HG03571 (cell line): ENCODE results near the gene TBX3.

Source experiments
- ATAC-seq: cut with Tn5 transposase; IDR thresholded peaks from one replicate; pipeline ENCODE4 v1.9.1; 2021; ENCODE audit not compliant: unreplicated experiment

Gene TBX3

DNA sequence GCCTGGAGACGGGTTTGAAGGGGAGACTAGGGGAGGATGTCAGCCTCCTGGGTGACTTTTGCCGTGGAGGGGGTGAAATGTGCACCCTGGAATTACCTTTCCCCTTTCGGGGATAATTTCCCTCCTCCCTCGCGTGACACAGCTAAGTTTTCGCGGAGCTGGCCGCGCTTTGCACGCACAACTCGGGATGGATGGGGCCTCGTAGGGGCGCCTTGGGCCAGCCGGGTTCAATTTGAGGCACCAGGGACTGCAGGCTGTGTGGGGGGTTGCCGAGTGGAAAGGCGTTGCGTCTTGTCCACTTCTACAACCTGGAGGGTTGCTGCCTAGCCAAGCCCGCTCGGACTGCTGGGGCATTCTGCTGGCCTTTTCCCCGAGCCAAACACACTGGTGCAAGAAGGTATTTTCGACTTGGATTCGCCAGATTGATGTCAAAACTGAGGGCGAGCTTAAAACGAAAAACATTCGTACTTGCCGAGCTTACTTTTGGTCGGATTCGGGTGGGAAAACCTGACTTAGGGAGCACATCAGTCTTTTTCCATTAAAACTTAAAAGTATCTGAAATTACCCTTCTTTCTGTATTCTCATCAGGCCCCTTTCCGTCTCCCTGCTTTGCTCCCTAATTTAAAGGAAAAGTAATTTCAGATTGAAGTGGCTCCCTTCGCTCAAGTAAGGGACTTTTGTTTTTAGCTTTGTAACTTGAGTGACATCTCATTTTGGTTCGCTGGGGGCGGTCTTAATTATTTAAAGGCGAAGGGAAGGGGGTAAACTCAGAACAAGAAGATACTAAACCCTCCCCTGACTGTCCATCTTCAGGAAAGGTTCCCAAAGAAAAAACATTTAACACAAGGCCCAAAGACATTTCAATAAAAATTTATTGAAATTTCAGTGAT is 14.3 kb downstream of the TBX3 start:
- no peak for ATAC-seq

DNA sequence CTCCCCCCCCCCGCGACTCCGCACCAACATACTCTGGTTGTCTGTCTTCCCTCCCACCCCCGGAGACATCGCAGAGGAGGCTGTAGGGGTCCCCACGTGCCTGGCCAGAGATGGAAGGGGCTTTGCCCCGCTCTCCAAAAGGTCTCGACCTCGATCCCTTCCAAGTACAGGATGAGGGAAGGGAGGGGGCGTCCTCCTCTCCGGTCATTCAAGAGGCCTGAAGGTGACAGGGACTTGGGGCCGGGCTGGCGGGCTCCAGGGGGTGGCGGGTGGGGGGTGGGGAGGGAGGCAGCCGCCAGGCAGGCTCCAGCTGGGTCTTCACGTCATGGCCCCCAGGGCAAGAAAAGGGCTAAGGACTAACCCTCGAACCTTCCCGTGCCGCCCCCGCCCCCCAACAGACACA is 15.1 kb downstream of the TBX3 start:
- no peak for ATAC-seq

- ATAC-seq: no peak
These were observed 15.7 kb downstream of the TBX3 start for GRCh38 chr12:114668151-114668885.

- ATAC-seq: no peak
These were observed 16.3 kb downstream of the TBX3 start for GRCh38 chr12:114667669-114668150.

DNA sequence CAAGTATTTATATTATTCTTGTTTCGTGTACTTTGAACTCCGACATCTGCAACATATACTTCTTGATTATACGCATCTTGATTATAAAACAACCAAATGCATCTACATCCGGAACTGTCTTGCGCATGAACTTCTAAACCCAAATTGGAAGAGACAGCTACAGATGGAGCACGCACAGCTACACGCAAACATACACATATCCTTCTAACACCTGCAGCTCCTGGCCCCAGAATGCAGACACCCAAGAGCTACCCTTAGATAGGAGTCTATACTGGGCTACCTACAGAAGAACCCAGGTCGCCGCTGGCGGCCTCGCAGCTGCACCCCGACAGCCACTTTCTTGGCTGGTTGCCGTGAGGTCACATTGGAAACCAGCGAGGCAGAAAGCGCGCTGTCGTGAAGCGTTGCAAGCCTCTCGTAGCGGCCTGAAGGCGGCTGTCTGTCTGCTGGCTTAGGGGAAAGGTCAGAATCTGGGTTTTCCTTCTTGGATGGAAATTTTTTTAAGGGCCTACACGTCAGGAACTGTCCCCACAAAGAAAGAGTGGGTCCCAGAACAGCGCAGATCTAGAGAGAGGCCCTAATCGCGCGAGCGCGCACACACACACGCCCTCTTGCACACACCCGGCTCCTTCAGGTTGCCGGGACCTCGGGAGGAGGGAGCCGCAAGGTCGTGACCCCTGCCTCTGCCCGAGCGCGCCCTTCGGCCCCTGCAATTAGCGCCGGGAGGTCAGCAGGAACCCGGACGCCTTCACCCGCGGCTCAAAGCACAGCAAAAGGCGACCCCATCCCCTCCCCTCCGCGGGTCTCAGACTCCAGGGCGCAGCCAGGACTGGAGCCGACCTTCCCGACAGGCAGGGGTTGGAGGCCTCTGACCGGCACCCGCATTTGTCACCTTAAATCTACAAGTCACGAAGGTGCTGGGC is 17.0 kb downstream of the TBX3 start:
- no peak for ATAC-seq

- no peak for ATAC-seq
These were observed 18.3 kb downstream of the TBX3 start for GRCh38 chr12:114665411-114666260.

DNA sequence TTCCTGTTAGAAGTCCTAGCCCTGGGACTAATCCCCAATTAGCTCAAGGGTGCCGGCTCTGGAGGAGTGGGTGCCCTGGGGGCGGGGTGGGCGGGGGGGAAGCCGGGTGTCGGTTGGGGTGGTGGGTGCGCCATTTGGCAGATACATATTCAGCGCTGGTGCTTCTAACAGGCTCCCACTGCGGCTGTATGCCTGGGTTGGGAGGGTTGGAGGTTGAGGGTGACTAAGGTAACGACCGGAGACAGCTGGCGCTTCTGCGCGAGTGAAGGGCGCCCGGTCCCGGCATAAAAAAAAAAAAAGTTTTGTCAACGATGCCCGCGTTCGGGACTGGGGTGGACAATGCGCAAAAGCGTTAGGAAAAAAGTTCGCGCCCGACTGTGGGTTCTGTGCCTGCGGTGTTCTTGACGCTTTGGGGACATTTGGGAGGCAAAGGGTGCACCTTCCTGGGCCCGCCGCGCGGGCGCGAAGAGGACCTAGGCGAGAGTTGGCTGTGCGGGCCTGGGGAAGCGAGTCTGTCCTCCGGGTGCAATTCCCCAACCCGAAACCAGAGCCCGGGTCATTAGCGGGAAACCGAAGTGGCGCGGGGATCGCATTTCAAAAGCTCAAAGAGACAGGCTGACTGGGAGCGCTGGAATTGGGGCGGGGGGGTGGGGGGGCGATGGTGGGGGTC is 19.2 kb downstream of the TBX3 start:
- ATAC-seq: no peak

DNA sequence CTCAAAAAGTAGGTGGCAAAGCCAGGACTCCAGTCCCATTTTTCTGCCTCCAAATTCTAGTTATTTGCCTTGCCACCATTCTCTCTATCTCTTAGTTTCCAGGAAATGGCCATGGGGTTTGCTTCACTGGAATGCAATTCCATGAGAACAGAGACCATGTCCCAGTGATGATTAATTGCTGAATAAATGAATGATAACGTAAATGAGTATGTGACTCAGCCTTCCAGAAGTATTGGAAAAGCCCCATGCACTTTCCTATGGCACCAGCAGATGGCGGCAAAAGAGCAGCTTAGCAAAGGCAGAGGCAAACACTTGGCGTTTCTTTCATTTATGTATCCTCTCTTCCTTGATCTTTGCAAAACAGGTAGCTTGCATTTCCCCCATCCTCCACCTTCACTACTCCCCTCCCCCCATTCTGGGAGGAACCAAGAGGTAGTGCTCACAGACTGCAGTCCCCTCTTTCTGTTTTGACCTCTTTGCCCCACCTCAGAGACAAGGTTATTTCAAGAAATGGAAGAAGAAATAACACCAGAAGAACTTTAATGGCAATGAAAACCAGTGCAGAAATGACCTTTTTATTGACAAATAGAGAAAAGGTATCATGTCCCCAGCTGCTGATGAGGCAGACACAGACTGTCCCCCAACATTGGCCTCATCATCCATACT is 21.3 kb downstream of the TBX3 start:
- no peak for ATAC-seq

DNA sequence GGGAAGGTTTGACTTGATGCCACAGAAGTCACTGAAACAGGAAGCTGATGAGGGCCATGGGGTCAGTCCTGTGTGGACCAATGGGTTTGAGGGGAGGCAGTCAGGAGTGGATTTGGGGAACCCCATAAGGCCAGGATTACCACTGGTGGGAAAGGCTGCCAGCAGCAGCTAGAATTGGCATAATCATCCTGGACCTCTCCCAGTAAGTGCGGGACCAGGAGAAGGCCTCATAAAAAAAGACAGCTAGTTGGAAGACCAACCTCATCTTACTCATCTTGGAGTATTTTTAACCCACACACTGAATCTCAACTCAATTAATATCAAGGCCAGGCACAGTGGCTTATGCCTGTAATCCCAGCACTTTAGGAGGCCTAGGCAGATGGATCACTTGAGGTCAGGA is 22.7 kb downstream of the TBX3 start:
- no peak for ATAC-seq

GRCh38 chr12:114659084-114659483 is 24.9 kb downstream of the TBX3 start:
- ATAC-seq: no peak

DNA sequence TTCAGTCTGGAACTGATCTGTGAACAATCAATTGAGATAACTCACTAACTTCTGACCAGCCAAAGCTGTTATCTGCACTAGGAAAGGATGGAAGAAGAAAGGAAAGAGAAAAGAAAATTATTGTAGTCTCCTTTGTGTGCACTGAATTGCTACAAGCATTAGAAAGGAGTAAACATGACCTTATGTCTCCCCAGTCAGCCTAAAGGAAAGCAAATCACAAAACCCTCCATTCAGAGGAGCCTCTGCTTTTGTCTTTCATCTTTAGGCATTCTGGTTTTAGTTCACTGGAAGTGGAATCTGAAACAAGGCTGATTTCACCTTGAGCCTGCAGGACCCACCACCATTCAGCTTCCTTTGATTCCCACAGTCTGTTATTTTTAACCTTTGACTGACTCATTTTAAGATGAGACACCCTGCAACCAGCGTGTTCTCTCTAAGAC is 26.0 kb downstream of the TBX3 start:
- no peak for ATAC-seq

- no peak for ATAC-seq
These were observed 26.4 kb downstream of the TBX3 start for GRCh38 chr12:114657597-114657920.

DNA sequence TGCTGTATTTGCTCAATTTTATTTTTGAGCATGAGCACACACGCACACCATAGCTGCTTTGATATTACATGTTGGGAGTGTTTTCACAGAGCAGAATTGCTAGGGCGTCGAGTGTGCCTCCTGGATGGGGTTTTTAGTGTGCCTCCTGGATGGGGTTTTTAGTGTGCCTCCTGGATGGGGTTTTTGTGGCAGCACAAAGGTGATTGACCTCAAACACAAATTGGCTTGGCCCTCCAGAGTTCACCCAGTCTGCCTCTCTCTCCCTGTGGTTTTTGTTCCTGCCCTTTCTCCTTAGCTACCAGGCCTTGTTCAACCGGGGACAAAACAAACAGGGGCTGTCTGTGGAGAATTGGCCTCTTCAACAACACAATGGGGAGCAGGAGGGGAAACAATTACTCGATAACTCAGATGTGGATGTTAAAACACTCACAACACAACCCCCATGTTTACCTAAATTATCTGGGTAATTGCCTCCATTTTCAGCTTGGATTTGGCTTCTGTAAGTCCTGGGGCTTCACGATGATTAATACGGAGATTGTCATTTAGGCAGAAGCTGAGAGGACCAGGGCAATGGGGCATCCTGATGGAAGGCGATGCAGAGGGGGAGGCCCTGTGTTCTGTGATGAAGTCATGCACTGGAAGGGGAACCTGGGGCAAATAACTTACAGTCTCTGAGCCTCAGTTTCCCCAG is 26.9 kb downstream of the TBX3 start:
- no peak for ATAC-seq

- no peak for ATAC-seq
These were observed 27.8 kb downstream of the TBX3 start for GRCh38 chr12:114655934-114656749.

GRCh38 chr12:114649585-114649984 is 34.4 kb downstream of the TBX3 start:
- no peak for ATAC-seq

DNA sequence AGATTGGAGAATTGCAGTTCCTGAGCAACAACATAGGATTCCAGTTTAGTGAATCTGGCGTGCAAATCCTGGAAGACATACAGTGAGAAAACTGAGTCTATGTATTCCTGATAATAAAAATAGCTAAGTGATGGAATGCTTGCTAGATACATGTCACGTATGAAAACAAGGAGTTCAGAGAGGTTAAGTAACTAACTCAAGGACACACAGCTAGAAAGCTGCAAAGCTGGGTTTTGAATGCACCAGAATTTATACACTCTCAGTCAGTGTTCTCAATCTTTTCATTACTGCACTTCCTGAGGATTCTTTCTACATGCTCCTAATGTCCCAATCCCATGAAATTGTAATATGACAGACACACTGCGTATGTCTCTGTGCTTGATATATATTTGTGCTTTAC is 35.3 kb downstream of the TBX3 start:
- ATAC-seq: no peak

- no peak for ATAC-seq
These were observed 45.1 kb downstream of the TBX3 start for GRCh38 chr12:114638790-114639435.
